ENCODE data around the gene SCARB1.

SCARB1 gene

DNA sequence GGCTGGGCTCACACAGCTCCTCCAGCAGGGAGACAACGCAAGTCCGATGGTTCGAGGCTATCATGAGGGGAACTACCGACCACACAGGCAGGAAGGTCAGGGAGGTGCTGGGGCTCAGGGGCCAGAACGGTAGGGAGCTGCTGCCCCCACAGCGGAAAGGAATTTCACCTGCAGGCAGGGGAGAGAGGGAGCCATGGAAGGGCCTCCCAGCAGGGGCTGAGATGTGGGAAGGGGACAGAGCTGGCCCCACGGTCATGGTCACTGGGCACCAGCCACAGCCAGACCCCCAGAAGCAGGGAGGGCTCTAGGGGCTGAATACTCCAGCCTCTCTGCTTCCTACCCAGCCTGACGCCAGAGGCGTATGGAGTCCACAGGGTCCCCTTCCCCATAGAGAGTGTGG lies 103.1 kb downstream of the SCARB1 start:
- DNase-seq (ENCODE audit: low read depth, low spot score) = no peak

DNA sequence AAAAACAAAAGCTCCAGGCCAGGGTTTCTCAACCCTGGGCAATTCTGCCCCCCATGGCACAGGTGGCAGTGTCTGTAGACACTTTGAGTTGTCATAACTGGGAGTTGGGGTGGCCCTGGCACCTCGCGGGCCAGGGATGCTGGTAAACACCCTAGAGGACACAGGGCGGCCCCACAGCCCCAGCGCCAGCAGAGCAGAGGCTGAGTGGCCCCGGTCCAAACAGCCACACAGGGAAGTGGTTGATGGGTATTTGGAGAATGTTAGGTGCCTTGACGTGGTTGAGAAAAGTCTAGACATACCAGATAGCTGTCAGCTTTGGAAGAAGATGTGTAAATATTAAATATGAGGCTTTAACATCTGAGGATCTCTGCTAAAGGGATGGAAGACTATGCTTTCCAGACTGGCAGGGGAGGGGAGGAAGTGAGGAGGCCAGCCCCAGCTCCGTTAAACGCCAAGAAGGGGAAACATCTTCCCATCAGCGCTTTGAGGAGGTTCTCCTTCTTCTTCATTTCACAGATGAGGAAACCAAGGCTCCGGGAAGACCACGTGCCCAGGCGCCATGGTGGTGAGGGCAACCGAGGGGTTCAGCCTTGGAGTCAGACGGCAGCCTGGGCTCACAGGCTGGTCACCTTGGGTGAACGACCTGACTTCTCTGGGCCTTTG lies 103.7 kb downstream of the SCARB1 start:
- no peak for DNase-seq (ENCODE audit: low read depth, low spot score)

DNA sequence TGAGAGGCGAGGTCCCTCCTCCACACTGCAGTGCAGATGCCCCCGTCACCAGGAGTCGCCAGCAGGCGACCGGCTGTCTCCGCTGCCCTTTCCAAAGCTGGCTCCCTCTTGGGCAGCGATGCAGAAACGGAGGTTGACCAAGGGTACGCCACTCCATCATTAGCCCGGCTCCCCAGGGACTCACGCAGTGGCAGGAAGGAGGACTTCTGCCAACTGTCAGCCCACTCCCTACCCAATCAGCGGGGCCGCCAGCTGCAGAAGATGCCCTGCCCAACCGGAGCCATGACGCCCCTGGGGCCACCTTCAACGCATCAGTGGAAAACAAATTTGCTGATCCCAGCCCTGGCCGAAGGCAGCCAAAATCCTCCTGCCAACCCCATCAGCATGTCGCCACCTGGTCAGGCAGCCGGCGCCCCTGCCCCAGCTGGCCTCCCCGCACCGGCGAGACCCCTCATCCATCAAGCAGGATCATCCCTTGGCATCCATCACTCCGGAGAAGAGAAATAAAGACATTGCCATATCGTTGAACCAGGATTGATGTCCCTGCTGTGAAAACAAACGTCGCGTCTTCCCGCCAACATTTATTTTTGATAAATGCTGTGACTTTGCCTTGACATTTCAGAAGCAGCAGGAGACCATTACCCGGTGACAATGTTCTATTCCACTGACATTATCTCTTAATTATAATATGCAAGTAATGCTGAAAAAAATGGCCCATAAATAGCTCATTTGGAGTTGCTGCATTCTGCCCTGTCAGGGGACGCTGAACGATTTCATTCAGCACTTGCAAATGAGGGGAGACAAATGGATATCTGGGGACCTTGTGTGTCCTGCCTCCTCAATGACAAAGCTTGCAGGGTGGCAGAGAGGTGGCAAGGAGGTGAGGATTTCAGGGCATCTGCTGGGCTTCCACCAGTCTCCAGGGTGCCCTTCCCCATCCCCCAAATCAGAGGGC lies 105.1 kb downstream of the SCARB1 start:
- no peak for DNase-seq (ENCODE audit: low read depth, low spot score)

DNA sequence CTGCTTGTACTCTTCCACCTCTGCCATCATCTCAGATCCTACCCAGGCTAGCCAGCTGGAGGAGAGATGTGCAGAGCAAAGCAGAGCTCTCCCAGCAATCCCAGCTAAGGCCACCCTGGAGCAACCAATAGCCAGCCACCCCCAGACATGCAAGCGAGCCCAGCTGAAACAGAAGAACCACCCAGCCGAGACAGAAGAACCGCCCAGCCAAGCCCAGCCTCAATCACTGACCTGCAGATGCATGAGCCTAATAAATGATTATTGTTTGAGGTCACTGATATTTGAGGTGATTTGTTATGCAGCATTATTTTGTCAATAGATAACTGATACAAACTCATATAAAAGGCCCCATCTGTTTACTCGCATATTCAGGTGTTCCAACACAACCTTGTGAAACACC lies 106.3 kb downstream of the SCARB1 start:
- DNase-seq (ENCODE audit: low read depth, low spot score) = no peak

DNA sequence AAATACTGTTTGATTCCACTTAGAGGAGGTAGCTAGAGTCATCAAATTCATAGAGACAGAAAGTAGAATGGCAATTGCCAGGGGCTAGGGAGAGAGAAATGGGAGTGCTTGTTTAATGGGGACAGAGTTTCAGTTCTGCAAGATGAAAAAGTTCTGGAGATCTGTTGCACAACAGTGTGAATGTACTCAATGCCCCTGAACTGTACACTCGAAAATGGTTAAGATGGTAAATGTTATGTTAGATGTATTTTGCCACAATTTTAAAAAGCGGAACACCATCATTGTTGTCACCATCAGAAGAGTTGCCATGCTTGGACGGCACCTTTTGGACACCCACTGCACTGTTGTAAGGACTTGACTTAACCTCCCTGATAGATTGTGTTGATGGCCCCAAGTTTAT lies 106.9 kb downstream of the SCARB1 start:
- DNase-seq (ENCODE audit: low read depth, low spot score) = no peak

DNA sequence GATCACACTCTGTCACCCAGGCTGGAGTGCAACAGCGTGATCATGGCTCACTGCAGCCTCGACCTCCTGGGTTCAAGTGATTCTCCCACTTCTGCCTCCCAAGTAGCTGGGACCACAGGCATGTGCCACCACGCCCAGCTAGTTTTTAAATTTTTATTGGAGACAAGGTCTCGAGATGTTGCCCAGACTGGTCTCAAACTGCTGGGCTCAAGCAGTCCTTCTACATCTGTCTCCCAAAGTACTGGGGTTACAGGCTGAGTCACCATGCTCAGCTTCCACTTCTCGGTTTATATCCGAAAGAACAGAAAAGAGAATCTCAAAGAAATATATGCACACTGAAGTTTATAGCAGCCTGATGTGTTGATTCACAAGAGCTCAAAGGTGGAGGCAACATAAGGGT lies 107.5 kb downstream of the SCARB1 start:
- DNase-seq (ENCODE audit: low read depth, low spot score) = no peak

DNA sequence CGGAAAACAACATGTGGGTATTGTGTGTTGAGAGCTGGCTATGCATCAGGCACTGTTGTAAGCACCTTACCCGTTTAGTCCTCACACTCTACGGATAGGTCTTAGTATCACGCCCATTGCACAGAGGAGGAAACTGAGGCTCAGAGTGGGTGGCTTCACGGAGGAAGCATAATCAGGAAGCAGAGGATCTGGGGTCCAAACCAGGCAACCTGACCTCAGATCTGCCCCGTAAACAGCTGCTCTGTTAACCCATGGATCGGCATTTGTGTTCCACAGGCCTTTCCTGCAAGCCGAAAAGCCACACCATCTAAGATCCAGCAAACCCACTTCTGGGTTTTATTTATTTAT lies 107.9 kb downstream of the SCARB1 start:
- no peak for DNase-seq (ENCODE audit: low read depth, low spot score)

DNA sequence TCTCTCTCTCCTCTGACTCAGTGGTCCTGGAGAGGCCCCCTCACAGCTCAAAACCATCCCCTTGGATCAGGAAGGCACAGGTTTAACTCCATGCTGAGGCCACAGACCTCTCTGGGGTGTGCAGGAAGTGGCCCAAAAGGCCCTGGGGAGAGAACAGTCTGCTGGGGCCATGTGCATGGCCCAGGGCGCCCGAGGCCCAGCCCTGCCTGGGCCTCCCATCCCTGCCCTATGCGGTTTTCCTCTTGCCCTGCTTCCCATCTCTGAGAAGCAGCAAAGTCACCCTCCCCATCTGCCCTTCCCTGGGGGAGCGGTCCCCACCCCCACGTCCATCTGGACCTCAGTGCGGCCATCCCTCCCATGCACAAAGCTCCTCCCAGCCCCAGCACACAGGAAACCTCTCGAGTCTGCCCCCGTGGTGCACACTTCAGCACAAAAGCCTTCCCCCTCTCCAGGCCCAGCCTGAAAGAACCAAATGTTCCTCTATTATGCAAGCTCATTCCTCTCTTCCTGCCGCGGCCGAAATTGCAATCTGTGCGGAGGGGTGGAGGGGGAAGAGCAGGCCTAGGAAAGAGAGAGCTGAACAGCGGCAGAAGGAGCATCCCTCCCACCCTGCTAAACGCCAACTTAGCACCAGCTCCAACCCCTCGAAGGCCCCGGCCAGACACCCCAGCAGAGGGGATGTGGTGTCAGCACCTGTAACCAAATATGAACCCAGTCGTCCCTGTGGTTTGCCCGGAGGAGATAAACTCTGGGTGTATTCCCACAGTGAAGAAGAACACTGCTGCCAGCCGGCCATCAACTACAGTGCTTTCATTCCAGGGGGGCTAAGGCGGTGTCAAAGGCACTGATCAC lies 108.5 kb downstream of the SCARB1 start:
- DNase-seq (ENCODE audit: low read depth, low spot score) = no peak

DNA sequence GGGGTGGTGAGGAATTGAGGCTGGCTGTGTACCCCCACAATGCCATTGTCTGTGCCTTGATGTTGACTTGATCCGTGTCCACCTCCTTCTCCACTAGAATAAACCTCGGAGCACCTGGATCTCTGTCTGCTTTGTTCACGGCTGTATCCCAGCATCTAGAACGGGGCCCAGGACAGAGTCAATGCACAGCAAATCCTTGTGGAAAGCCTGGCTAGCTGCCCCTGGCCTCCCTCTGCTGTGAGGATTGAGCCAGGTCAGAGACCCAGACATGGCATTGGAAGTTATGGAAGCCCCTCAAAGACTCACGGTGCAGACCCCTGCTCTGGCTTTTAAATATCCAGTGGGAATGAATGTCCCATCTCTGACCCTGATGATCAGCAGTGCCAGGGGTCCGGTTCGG lies 109.2 kb downstream of the SCARB1 start:
- no peak for DNase-seq (ENCODE audit: low read depth, low spot score)

DNA sequence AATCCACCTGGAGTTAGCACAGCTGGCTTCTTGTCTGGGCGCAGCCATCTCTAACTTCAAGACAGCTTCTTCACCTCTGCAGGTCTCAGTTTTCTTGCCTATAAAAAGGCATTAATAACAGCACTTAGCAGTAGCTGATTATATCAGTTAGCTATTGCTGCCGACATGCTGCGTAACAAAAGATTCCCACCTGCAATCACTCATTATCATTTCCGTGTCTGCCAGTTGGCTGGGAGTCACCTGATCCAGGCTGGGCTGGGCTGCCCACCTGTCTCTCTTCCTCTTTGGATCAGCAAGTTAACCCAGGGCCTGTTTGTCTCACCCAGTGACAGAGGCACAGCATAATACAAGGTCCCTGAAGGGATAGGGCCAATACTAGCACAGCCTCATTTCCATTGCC lies 109.7 kb downstream of the SCARB1 start:
- no peak for DNase-seq (ENCODE audit: low read depth, low spot score)

DNA sequence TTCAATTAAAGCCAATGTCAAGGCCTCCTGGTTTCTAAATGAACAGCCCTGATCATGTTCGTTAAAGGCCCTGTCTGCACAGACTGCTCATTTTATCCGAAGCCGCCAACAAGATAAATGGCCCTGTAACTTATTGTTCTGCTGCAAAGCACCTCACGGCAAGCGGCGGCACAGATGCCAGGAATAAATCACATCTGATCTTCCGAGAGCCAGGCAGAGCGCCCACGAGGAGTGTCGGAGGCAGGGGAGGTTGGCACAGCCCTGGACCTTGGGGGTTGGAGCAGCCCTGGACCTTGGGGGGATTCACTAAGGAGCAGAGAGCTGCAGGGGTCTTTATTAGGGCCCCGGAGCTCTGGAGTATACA lies 110.5 kb downstream of the SCARB1 start:
- DNase-seq (ENCODE audit: low read depth, low spot score) = no peak

DNA sequence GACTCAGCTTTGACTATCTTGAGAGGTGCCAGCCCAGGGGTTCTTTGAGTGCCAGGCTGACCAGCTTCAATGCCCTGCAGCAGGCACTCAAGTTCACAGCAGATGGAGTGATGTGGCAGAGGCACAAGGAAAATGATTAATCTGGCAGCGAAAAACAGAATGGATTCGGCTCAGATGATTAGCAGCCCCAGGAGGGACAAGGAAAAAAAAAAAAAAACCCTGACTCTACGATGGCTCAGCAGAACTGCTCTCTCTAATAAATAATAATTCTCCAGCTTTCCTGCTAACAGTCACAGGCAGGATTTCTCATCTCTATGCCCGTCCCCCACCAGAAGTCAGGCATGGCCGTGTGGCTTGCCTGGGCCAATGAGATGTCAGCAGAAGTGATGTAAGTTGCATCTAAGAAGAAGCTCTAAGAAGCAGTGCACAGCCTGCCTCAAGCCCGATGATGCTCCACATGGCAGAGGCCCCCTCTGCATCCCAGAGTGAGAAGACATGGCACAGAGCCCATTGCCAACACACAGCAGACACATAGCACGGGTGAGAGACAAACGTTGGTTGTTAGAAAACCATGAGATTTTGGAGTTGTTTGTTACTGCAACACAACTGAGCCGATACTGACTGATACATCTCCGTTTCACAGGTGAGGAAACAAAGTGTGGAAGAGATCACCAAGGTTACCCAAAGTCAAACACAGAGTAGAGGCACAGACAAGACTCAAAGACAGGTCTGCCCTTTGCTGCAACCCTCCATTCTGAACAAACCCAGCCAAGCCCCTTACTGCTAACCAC lies 111.0 kb downstream of the SCARB1 start:
- no peak for DNase-seq (ENCODE audit: low read depth, low spot score)

DNA sequence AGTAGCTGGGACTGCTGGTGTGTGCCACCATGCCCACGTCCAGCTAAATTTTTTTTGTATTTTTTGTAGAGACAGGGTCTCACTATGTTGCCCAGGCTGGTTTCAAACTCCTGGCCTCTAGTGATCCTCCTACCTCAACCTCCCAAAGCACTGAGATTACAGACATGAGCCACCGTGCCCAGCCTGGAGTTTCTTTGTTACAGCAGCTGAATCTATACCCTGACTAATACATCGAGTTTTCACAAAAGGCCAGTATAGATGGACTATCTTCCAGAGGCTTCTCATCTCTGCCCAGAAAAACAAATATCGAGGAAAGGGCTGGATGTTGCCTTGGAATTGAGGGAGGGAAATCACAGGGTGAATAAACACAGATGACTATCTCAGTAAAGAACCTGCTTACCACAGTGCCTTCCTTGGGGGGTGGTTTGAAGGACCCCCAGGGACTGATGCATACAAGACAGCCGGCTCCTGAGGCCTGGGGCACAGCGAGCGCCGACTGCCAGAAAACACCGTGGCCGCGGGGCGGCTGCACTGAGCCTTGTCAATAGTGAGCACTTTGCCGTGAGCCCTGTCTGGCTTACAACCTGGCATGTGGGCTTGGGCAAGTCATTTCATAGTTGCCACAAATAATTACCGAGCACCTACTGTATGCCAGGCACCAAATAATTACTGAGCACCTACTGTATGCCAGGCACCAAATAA lies 111.9 kb downstream of the SCARB1 start:
- no peak for DNase-seq (ENCODE audit: low read depth, low spot score)

DNA sequence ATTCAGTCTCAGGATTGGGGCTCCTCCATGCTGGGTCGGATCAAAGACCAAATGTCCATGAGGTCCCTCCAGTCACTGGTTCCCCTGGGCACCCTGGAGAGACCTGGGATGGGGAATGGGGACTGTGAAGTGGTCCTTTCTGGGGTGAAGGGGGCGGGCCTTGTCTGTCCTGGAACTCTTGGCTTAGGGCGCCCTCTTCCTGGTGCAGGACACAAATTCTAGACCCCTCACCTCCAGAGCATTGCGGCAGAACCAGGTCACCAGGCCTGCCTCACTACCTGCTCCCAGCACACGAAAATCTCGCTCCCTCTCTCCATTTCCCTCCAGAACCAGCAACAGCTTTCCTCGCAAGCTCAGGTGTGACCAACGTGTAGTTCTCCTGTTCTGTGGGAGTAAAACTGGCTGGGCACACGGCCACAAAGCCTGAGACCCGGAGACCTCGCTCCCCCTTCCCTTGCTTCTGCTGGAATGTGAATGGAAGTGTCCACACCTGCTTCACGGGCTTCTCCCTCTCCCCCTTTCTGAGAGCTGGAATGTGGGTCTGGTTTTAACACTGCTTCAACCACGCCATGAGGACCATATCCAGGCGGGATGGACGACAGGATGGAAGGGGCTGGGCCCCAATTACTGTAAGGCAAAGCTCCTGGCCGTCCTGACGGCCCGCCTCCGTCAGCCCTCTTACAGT lies 112.7 kb downstream of the SCARB1 start:
- no peak for DNase-seq (ENCODE audit: low read depth, low spot score)

DNA sequence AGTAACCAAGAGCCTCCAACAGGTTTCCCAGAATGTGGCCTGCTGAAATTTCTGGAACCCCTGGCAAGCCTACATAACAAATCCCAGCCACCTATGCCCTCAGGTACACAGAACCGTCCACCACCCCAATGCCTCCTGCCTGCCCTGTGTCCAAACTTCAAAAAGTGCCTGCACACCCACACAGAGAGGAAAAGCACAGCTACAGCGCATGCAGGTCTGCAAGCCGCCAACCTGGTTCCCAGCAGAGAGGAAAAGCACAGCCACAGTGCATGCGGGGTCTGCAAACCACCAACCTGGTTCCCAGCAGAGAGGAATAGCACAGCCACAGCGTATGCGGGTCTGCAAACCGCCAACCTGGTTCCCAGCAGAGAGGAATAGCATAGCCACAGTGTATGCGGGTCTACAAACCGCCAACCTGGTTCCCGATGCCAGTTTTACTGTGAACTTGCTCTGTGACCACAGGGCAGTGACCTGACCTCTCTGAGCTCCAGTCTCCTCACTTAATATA lies 113.5 kb downstream of the SCARB1 start:
- DNase-seq (ENCODE audit: low read depth, low spot score) = no peak

DNA sequence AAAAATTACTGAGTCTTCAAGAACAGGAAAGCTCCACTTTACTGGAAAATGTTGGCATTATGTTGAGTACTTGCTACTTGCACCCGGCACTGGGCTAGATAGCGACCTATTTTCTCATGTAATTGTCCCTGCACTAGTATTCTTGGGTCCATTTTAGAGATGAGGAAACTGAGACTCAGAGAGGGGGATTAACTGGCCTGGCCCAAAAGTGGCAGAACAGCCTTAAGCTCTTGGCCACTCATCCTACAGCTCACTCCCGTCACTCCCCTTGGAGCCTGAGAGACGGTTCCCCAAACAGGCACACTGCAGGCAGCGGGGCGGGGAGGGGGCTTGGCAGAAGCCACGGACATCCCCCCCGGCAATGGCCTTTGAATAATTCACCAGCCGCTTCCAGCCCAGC lies 113.9 kb downstream of the SCARB1 start:
- no peak for DNase-seq (ENCODE audit: low read depth, low spot score)

DNA sequence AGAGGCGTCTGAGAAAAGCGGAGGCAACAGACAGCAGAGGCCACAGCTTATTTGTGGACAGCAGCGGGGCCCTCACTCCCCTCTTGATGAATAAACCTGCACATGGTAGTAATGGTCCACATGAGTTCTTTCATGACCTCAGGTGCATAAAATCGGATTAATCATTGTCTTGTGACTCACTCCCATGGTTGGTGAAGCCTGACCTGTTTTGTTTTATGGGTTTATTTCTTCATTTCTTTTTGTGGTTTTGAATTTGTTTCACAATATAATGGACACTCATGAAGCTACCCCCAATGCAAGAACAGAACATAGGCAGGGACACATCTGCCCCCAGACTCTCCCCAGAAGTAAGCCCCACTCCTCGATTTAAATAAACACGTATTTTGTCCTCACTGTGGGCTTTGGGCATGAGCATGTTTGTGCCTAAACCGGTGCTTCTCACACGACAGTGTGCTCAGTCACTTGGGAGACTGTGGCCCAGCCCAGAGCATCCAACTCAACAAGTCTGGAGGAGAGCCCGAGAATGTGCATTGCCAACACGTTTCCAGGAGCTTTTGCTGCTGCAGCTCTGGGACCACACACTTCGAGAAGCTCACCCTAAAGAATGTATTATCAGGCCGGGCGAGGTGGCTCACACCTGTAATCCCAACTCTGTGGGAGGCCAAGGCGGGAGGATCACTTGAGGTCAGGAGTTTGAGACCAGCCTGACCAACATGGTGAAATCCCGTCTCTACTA lies 116.1 kb downstream of the SCARB1 start:
- no peak for DNase-seq (ENCODE audit: low read depth, low spot score)

DNA sequence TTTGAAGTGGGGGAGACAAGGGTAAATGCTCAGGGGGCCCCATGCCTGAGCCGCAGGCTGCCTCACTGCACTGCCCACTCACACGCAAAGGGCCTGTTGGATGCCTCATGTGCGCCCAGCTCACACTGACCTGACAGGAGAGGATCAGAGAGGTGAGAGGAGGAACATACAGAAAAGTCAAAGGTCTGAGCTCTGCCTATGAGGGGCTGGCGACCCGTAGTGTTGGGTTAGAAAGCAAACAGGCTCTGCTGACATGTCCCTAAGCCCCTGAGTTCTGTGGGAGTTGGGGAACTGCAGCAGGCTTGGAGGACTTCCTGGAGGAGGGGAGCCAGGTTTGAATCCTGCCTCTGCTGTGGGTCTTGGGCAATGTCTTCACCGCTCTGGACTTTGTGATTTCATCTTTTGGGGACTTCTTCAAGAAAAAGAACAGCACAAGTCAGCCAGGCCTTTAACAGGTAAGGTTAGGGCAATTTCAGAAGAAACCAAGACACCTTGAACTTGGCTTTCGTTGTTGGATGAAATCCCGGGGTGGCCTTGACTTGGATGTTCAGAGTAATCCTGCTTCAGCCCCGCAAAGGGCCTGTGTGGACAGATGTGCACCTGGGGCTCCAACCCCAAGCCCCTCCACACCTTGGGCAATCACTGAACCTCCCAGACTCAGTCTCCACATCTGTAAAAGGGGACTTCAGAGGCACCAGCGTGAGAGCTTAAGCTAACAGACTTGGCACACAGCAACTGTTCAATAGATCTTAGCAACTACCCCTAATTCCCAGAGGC lies 116.8 kb downstream of the SCARB1 start:
- no peak for DNase-seq (ENCODE audit: low read depth, low spot score)

Measured in activated naive CD8-positive, alpha-beta T cell treated with anti-CD3 and anti-CD28 coated beads, Interleukin-2, amount 50 U/mL, for 16 hours (primary cell).